Measurements from ENCODE around the gene CKAP2L.

DNA sequence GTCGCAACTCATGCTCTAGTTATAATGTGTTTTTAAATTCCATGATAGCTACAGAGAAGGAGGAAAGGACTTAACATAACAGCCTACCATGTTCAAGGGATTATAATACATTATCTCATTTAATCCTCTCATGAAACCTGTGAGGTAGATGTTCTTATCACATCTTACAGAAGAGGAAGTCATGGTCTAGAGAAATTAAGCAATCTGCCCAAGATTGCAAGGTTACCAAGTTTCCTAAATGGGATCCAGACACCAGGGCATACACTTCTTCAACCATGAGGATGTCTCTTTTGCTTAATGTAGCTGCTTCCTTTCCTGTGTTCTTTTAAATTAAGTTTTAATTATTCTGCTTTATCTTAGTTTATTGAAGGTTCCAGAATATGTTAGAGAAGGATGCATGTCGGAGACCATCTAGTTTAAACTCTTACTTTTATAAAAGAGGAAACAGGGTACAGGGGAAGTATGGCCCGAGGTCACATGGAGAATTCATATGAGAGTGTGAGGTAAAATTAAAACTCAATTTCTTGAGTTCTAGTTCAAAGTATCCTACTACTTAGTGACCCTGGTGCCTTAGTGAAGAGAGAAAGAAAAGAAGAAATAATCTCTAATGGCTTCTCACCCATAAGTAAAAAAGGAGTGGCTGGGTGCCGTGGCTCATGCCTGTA lies 23.5 kb upstream of the CKAP2L start:
- TF ChIP-seq EZH2 (IDR thresholded peaks at IDR 0.05; ENCODE audit: insufficient read depth, poor library complexity, severe bottlenecking) = no peak
- TF ChIP-seq EZH2phosphoT487 (IDR thresholded peaks at IDR 0.05; ENCODE audit: insufficient read depth, low read depth) = no peak

Measured in GM23248 (cell line).